ENCODE data around the gene NIT1. TPM values are rescaled to one million over a fixed set of nuclear protein-coding genes. Genes with fewer than 3 reads are reported as not detected.

The NIT1 gene
- total RNA-seq, 1 experiment from 2014 or later: 65.9 TPM

DNA sequence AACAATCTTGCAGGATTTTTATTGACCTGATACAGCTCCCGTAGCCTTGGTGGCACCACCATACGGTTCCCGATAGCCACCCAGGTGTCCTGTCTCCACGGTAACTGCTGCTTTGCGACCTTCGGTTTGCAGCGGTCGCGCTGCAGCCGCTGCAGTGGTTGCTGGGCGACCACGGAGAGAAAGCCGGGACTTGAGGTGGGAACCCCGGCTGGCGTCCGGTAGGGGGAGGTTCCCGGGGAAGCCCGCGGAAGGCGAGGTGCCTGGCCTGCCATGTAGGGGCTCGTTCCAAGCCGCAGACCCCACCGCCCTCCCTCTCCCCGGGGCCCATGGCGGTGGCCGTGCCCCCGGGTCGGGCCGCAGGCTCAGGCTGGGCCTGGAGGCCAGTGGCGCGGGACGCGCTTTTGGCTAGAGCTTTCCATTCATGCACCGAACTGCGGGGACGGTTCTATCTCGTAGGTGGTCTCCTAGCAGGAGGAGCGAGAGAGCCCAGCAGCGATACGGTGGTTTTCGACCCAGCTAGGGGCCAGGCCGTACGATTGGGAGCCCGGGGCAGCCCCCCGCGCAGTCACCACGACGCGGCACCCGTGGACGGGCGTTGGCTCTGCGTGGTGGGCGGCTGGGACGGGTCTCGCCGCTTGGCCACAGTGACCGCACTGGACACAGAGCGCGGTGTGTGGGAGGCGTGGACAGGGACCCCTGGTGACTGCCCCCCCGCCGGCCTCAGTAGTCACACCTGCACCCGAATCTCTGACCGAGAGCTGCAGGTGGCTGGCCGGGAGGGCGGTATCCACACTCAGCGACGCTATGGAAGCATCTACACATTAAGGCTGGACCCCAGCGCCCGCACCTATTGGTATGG lies 19.5 kb upstream of the NIT1 start, which contains the start of gene KLHDC9:
Gene KLHDC9 (plus strand): TSS at position 152 of the 859 bp plus-strand sequence. CDS start 175 bp downstream, at position 327.
- POLR2A ChIA-PET: interaction anchor here (0.9 to 1.3 kb wide), 3 partner anchors 26 to 77 kb away, joined by 3 to 5 read pairs (median 3); partner anchors contain the start of genes F11R and USF1
- H2AFZ ChIP-seq (ENCODE audit: low read depth, low read length, poor library complexity, severe bottlenecking): no peak within 1 kb of the TSS
- peak within 1 kb of the TSS; percentile 30; the same call in 1 of the 2 replicates for H3K9ac ChIP-seq (ENCODE audit: low read length)
- RAD21 ChIA-PET (ENCODE audit: low non-redundant PET in 1 of 2, low total read pairs in 2 of 2, uncharacterized antibody in 2 of 2, unreplicated experiment in 2 of 2): interaction anchor here in 1 of 2 experiments (0.6 to 1.7 kb wide), 2 partner anchors 60 to 101 kb away, joined by 3 to 7 read pairs; no protein-coding TSS in a partner anchor
- TSS peak; percentile 8 for BruUV-seq (replicated peaks)
- DNase-seq (ENCODE audit: low read depth, low spot score) (peak; percentile 69), ATAC-seq (peak; percentile 84)
- peak within 1 kb of the TSS; percentile 58 for H3K4me2 ChIP-seq (ENCODE audit: low read length)
- no peaks in the 10 kb centered on the region for H3K27me3 ChIP-seq (ENCODE audit: insufficient read depth, low read length)
- intact Hi-C loops (cut with micrococcal nuclease): loop anchor here (5.0 kb wide), 1 partner anchor 76 kb away; the partner anchor contains the start of gene F11R
- peak within 1 kb of the TSS; percentile 41 to 43 for H3K4me3 ChIP-seq (replicated peaks in 1 of 2; ENCODE audit: low read depth in 1 of 2, low read length in 2 of 2)
- no peaks in the 10 kb centered on the region for H4K20me1 ChIP-seq (ENCODE audit: insufficient read depth)
- H3K27ac ChIP-seq (ENCODE audit: low read depth, low read length): peak within 1 kb of the TSS; percentile 50
- no peaks in the 10 kb centered on the region for H3K9me3 ChIP-seq (ENCODE audit: control insufficient read depth in 1 of 2, insufficient read depth in 1 of 2, low read depth in 1 of 2, low read length in 2 of 2)
- no peaks in the 10 kb centered on the region for H3K9me2 ChIP-seq (ENCODE audit: insufficient read depth)
- CTCF ChIA-PET: interaction anchor here (1.0 to 3.5 kb wide), 6 partner anchors 8 to 104 kb away, joined by 3 to 25 read pairs (median 10); no protein-coding TSS in a partner anchor
- TF ChIP-seq EZH2phosphoT487 (IDR thresholded peaks at IDR 0.05; ENCODE audit: borderline replicate concordance) (no peak), POLR2AphosphoS5 (IDR thresholded peaks at IDR 0.05; ENCODE audit: low read depth, low read length) (peak; percentile 42; the same call in 1 of the 2 replicates), ZFX (IDR thresholded peaks at IDR 0.05) (peak; percentile 46; the same call in 1 of the 2 replicates)
- peaks cover 9 to 20% of the 10 kb centered on the region in 2 experiments; a peak in 3 of 4 replicates for H3K36me3 ChIP-seq (ENCODE audit: control insufficient read depth in 1 of 2, insufficient read depth in 2 of 2, low read length in 2 of 2)
- H3K4me1 ChIP-seq (ENCODE audit: control insufficient read depth in 1 of 2, insufficient read depth in 2 of 2, low read length in 2 of 2): peaks cover 3 to 26% of the 10 kb centered on the region in 2 experiments; a peak in 3 of 4 replicates
- H3K79me2 ChIP-seq (ENCODE audit: insufficient read depth, low read length): peaks cover 23% of the 10 kb centered on the region

DNA sequence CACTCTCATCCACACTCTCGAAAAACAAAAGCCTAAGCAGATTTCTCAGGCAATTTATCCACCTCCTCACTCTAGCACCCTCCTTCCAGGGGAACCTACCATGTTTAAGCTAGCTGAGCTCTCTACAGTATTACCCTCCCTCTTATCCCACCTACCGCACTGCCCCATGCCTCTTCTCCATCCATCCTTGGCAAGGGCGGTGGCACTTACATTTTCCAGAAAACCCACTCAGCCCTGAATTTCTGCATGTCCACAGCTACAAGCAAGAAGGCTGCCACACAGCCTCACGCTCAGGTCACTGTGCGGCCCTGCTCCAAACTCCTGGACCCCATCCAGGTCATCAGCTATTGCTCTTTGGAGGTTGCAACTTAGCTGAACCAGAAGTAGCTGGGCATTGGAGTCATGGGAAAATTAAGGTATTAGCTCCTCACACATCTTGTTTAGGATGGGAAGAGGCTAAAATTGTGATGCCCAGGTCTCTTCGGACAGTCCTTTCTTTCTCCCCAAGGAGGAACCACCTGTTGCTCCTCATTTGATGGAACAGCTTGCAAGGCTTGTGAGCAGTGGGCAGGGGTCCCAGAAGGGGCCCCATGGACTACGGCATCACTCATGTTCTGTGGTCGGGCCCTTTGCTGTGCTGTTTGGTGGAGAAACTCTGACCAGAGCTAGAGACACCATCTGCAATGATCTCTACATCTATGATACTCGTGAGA lies 18.7 kb upstream of the NIT1 start:
- H3K9me2 ChIP-seq (ENCODE audit: insufficient read depth): no peaks in the 10 kb centered on the region
- ChIA-PET CTCF (interaction anchor here (3.5 kb wide), 1 partner anchor 28 kb away, joined by 25 read pairs; no protein-coding TSS in a partner anchor), POLR2A (interaction anchor here (0.9 to 1.3 kb wide), 3 partner anchors 37 to 78 kb away, joined by 3 read pairs; partner anchors contain the start of genes F11R and USF1), RAD21 (ENCODE audit: low non-redundant PET in 1 of 2, low total read pairs in 2 of 2, uncharacterized antibody in 2 of 2, unreplicated experiment in 2 of 2) (no interaction called here)
- H2AFZ ChIP-seq (ENCODE audit: low read depth, low read length, poor library complexity, severe bottlenecking): no peak overlapping the region
- TF ChIP-seq POLR2A (IDR thresholded peaks at IDR 0.05; ENCODE audit: borderline replicate concordance, extremely low read depth, insufficient read depth, insufficient read length) (no peak), SRF (IDR thresholded peaks at IDR 0.05; ENCODE audit: low read depth) (no peak), FOSL1 (IDR thresholded peaks at IDR 0.05; ENCODE audit: low read depth) (no peak), EZH2 (IDR thresholded peaks at IDR 0.05) (no peak), ELF1 (IDR thresholded peaks at IDR 0.05; ENCODE audit: borderline replicate concordance, low read depth) (no peak)
- TF ChIP-seq, protein P1, sequence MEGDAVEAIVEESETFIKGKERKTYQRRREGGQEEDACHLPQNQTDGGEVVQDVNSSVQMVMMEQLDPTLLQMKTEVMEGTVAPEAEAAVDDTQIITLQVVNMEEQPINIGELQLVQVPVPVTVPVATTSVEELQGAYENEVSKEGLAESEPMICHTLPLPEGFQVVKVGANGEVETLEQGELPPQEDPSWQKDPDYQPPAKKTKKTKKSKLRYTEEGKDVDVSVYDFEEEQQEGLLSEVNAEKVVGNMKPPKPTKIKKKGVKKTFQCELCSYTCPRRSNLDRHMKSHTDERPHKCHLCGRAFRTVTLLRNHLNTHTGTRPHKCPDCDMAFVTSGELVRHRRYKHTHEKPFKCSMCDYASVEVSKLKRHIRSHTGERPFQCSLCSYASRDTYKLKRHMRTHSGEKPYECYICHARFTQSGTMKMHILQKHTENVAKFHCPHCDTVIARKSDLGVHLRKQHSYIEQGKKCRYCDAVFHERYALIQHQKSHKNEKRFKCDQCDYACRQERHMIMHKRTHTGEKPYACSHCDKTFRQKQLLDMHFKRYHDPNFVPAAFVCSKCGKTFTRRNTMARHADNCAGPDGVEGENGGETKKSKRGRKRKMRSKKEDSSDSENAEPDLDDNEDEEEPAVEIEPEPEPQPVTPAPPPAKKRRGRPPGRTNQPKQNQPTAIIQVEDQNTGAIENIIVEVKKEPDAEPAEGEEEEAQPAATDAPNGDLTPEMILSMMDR (IDR thresholded peaks at IDR 0.05 in 2 of 3, conservative IDR thresholded peaks at IDR 0.05 in 1 of 3; ENCODE audit: borderline replicate concordance in 1 of 3, insufficient read depth in 1 of 3, low read depth in 2 of 3, low read length in 2 of 3): no peak
- intact Hi-C loops (cut with micrococcal nuclease): loop anchor here (5.0 kb wide), 1 partner anchor 77 kb away; the partner anchor contains the start of gene F11R
- ATAC-seq (no peak), DNase-seq (ENCODE audit: low read depth, low spot score) (no peak)
- peaks cover 31% of the 10 kb centered on the region for H3K79me2 ChIP-seq (ENCODE audit: insufficient read depth, low read length)
- H3K4me3 ChIP-seq (replicated peaks in 1 of 2; ENCODE audit: low read depth in 1 of 2, low read length in 2 of 2): no peak overlapping the region
- no TSS peak for BruUV-seq (replicated peaks)
- no peaks in the 10 kb centered on the region for H3K9me3 ChIP-seq (ENCODE audit: control insufficient read depth in 1 of 2, insufficient read depth in 1 of 2, low read depth in 1 of 2, low read length in 2 of 2)
- peaks cover 3 to 23% of the 10 kb centered on the region in 2 experiments; a peak in 3 of 4 replicates for H3K4me1 ChIP-seq (ENCODE audit: control insufficient read depth in 1 of 2, insufficient read depth in 2 of 2, low read length in 2 of 2)
- H3K27ac ChIP-seq (ENCODE audit: low read depth, low read length): no peak overlapping the region
- H3K9ac ChIP-seq (ENCODE audit: low read length): no peak overlapping the region
- no peaks in the 10 kb centered on the region for H4K20me1 ChIP-seq (ENCODE audit: insufficient read depth)
- no peak overlapping the region for H3K4me2 ChIP-seq (ENCODE audit: low read length)
- peaks cover 9 to 26% of the 10 kb centered on the region in 2 experiments; a peak in 3 of 4 replicates for H3K36me3 ChIP-seq (ENCODE audit: control insufficient read depth in 1 of 2, insufficient read depth in 2 of 2, low read length in 2 of 2)
- H3K27me3 ChIP-seq (ENCODE audit: insufficient read depth, low read length): no peaks in the 10 kb centered on the region

Measured in HCT116 (cell line).